GM12801 (cell line): ENCODE results near the gene KRTAP10-1.

Experiments used
- TF ChIP-seq, protein P1 (sequence below): IDR thresholded peaks from one replicate; pipeline ENCODE4 v1.5.1; 2011; ENCODE audit warnings: control low read depth; ENCODE audit not compliant: insufficient read length; ENCODE audit errors: extremely low read depth

The KRTAP10-1 gene

DNA sequence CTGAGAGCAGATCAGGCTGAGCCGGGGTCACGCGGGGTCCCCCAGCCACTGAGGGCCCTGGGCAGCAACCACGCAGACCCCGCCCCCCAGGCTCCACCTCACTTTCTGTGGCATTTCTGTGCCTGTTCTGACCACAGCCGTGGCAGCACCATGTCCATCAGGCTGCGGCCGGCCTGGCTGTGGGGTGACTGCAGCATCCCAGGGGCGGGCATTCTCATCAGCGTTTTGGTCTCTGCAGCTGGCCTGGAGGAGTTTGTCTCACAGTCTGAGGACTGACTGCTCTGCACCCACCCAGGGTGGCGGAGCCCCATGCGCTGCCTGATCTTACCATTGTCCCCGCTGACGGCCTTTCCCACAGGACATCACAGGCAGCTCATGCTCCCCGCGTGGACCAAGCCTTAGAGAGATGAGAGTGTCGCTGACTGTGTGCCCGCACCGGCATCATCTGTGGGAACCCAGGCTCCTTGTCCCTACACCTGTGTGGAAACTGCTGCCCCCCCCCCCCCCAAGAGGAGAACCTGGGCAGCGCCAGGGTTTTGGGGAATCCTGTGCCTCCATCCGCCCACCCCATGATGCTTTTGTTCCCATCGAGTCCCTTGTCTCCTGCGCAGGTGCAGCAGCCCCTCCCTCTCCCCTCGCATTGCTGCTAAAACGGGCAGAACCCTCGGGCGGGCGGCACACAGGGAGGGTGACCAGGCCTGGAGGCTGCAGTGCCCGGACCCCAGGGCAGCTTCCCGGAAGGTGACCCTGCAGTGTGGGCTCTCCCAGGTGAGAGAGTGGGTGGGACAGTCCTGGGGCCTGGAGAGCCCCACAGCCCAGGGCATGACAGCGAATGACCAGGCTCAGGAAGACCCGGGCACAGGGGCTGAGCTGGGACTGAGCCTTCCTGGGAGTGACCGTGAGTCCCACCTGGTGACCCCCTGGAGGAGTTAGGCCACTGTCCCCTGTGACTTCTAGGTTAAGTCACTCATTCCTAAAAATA, 1.8 kb downstream of the KRTAP10-1 start:
- TF ChIP-seq, protein P1, sequence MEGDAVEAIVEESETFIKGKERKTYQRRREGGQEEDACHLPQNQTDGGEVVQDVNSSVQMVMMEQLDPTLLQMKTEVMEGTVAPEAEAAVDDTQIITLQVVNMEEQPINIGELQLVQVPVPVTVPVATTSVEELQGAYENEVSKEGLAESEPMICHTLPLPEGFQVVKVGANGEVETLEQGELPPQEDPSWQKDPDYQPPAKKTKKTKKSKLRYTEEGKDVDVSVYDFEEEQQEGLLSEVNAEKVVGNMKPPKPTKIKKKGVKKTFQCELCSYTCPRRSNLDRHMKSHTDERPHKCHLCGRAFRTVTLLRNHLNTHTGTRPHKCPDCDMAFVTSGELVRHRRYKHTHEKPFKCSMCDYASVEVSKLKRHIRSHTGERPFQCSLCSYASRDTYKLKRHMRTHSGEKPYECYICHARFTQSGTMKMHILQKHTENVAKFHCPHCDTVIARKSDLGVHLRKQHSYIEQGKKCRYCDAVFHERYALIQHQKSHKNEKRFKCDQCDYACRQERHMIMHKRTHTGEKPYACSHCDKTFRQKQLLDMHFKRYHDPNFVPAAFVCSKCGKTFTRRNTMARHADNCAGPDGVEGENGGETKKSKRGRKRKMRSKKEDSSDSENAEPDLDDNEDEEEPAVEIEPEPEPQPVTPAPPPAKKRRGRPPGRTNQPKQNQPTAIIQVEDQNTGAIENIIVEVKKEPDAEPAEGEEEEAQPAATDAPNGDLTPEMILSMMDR: no peak

DNA sequence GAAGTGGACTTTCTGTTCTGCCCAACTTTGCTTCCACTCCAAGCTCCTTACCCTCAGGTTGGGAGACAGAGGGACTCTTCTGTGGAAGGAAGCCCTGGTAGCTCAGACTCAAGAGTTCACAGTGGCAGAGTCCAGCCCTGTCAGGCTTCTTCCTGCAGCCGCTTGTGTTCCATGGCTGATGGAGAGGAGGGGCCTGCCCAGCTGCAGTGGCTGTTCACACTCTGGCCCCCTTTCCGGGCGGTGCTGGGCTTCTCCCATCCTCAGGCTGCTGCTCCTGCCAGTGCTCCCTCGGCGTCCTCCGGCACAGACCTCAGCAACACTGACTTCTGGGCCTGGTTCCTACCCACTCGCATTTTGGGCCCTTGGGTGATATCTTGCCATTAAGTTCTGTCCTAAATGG, 4.0 kb downstream of the KRTAP10-1 start:
- TF ChIP-seq, protein P1: no peak

DNA sequence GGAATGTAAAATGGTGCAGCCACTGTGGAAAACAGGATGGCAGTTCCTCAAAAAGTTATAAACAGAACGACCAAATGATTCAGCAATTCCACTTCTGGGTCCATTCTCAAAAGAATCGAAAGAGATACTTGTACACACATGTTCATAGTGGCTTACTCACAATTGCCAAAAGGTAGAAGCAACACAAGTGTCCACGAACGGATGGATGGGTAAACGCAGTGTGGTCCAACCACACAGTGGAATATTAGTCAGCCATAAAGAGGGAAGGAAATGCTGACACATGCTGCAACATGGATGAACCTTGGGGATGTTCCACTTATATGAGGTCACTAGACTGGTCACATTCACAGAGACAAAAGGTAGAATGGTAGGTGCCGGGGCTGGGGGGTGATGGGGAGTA, 5.3 kb downstream of the KRTAP10-1 start:
- TF ChIP-seq, protein P1: no peak

DNA sequence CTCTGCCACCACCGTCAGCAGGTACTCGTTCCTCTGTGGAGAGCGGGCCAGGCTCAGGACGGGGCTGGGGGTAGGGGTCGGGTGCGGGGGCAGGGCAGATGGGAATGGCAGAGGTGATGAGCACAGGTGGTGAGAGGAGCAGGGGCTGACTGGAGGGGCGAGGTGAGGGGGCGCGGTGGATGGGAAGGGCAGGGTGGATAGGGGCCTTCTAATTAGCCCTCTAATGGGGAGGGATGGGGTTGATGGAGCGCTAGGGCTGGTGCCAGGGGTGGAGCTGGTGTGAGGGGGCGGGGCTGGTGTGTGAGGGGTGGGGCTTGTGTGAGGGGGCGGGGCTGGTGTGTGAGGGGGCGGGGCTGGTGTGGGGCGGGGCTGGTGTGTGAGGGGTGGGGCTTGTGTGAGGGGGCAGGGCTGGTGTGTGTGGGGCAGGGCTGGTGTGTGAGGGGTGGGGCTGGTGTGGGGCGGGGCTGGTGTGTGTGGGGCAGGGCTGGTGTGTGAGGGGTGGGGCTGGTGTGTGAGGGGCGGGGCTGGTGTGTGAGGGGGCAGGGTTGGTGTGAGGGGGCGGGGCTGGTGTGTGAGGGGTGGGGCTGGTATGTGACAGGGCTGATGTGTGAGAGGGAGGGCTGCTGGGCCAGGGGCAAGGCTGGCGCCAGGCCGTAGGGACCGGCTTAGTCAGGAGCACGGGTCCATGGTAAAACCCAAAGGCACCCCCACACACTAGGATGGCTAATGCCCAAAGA, 5.9 kb downstream of the KRTAP10-1 start:
- TF ChIP-seq, protein P1: no peak

DNA sequence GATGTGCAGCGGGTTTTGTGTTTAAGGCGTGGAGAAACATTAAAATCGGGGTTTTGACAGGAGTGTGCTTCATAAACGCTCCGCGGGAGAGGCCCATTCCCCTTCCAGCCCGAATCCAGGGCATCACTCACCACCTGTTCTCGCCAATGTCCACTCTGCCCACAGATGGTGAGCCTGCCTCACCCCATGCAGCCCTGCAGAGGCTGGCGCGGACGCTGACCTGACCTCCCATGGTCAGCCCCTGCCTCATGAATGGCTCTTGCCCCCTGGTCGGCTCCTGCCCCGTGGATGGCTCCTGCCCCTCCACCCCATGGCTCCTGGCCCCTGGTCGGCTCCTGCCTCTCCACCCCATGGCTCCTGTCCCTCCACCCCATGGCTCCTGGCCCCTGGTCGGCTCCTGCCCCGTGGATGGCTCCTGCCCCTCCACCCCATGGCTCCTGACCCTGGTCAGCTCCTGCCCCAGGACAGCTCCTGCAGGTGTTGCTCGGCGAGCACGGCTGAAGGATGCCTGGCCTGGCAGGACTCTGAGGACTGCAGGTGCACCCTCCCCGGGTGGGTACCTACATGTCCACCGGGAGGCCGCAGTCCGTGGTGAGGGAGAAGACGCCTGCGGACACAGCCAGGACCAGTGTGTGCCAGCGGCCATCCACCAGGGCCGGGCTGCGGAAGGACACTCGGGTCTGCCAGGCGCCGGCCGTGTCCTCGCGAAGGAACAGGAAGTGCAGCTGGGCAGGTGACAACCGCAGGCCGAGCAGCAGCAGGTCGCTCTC, 6.7 kb downstream of the KRTAP10-1 start:
- TF ChIP-seq, protein P1: no peak

DNA sequence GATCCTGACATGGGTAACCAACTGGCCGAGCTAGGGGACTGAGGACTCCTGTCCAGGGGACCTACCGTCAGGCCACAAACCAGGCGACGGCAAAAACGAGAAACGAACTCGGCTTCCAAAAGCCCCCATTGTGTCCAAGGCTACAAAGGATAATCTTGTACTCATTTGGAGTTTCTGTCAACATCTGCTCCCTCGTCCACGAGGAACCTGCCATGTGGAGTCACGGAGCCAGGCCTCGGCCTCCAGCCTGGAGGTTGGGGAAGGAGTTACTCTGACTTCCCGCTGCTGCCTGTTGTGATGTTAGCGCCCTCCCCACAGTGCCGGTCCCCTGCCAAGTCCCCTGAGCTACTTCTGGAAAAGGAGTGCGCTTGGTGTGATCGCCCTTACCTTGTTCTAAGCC, 7.3 kb downstream of the KRTAP10-1 start:
- TF ChIP-seq, protein P1: no peak
